ENCODE results near the gene MED13L. TPM values are rescaled to one million over a fixed set of nuclear protein-coding genes. Genes with fewer than 3 reads are reported as not detected.

The MED13L gene
- total RNA-seq, 6 experiments from 2014 or later: 29.0 to 52.0 (median 38.1) TPM

DNA sequence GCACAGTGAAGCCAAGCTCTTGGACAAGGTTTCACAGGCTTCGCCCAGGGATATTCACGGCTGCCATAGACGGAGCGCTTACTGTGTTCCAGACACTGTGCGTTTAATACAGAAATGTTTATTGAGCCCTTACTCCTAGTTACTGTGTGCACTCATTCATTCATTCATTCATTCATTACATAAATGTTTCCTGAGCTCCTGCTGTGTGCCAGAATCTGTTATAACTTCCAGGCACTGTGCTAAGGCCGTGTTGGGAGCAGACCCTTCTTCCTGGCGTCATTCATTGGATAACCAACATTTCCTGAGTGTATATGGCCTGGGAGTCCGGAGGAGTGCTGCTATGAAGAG, 760 bp upstream of the MED13L start:
- Histone ChIP-seq H3K4me3 (peak overlapping the region; percentile 31 to 73 (median 32)), H3K27ac (peak overlapping the region in 2 of 3 donors; percentile 84 to 97), H3K9me3 (no peaks in the 10 kb centered on the region), H3K36me3 (no peaks in the 10 kb centered on the region), H3K4me1 (peaks cover 0 to 16% (median 0%) of the 10 kb centered on the region in 4 donors), H3K27me3 (no peaks in the 10 kb centered on the region)
- DNase-seq (no peak), ATAC-seq (no peak)
- WGBS (ENCODE audit: insufficient coverage, low coverage, low lambda C conversion rate, missing lambda C conversion rate): 27% methylated on average over 7 of the region's 8 CpGs
- no peak for TF ChIP-seq POLR2A (IDR thresholded peaks at IDR 0.05)
- TF ChIP-seq, protein P1, sequence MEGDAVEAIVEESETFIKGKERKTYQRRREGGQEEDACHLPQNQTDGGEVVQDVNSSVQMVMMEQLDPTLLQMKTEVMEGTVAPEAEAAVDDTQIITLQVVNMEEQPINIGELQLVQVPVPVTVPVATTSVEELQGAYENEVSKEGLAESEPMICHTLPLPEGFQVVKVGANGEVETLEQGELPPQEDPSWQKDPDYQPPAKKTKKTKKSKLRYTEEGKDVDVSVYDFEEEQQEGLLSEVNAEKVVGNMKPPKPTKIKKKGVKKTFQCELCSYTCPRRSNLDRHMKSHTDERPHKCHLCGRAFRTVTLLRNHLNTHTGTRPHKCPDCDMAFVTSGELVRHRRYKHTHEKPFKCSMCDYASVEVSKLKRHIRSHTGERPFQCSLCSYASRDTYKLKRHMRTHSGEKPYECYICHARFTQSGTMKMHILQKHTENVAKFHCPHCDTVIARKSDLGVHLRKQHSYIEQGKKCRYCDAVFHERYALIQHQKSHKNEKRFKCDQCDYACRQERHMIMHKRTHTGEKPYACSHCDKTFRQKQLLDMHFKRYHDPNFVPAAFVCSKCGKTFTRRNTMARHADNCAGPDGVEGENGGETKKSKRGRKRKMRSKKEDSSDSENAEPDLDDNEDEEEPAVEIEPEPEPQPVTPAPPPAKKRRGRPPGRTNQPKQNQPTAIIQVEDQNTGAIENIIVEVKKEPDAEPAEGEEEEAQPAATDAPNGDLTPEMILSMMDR (IDR thresholded peaks at IDR 0.05): no peak
- intact Hi-C loops (cut with DNase I): no loop called here

DNA sequence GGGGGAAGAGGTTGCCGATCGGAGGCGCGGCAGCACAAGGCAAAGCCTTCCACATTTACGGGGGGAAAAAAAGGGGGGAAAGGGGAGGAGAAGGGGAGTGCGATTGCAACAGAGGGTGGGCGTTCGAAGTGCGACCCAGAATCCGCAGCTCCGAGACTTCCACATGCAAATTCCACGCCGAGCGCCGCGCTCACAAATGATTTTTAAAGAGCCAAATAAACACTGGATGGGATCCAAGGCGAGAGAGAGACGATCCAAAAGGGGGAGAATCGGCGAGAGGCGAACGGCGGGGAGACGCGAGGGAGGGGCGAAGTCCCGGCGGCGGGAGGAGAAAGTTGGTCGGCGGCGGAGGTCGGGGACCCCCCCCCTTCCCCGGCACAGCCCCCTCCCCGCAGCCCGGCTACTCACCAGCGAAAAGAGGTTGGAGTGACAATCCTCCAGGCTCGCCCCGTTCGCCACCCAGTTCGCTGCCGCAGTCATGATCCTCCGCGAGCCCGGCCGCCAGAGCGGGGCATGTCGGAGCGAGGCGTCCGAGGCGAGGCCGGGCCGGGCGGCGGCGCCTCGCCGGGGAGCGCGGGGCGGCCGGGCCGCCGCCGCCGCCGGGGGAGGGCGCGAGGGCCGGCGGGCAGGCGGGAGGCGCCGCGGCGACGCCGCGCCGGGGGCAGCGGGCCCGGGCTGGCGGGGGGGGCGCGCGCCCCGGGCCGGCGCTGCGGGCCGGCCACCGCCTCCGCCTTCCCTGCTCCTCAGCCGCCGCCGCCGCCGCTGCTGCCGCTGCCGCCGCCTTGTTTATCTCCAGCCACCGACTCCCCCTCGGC, 634 bp downstream of the MED13L start:
- TF ChIP-seq POLR2A (IDR thresholded peaks at IDR 0.05): no peak
- TF ChIP-seq, protein P1 (IDR thresholded peaks at IDR 0.05): no peak
- H3K4me1 ChIP-seq: peaks cover 0 to 25% (median 0%) of the 10 kb centered on the region in 4 donors
- DNase-seq (peak; percentile 81 to 83 (median 81)), ATAC-seq (peak; percentile 63 to 70 (median 68))
- no peaks in the 10 kb centered on the region for H3K36me3 ChIP-seq
- peak overlapping the region; percentile 50 to 73 (median 73) for H3K4me3 ChIP-seq
- 0% methylated on average over 33 of the region's 104 CpGs for WGBS (ENCODE audit: insufficient coverage, low coverage, low lambda C conversion rate, missing lambda C conversion rate)
- H3K27ac ChIP-seq: peak overlapping the region; percentile 79 to 97 (median 85)
- H3K9me3 ChIP-seq: no peaks in the 10 kb centered on the region
- intact Hi-C loops (cut with DNase I): no loop called here
- no peaks in the 10 kb centered on the region for H3K27me3 ChIP-seq

DNA sequence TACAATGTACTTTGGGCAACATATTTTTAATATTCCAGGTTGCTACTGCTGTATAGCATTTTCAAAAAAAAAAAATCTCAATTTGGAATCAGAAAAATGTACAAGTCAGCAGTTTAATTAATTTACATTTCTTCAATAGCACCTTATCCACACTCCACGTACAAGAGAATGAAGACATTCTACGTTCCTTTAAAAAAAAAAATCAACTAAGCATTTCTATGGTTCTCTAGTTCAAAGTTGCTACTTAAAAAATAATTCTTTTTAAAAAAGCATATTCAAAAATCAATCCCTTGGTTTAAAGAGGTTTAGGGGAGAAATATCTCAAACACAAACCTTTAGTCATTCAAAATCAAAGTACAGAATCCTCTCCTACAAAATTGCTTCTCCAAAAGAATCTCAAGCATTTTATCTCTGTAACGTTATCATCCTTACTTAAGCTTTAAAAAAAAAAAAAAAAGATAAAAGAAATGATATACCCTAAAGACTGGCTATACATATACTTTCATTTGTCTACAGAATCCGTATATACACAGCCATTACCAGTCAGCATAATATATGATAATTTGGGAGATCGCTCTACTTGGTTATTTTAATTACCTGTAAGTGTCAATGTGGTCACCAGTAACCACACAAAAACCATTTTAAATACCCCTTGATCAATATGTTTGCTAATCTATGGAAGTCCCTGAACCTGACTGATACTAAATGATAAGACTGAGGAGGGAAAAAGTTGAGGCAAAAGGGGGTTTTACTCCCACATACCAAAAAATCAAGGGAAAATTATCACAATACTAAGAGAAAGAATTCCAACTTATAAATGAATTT, 2.7 kb downstream of the MED13L start:
- DNase-seq: no peak
- Histone ChIP-seq H3K4me1 (peaks cover 0 to 28% (median 0%) of the 10 kb centered on the region in 4 donors), H3K27ac (no peak overlapping the region), H3K9me3 (no peaks in the 10 kb centered on the region), H3K36me3 (no peaks in the 10 kb centered on the region), H3K27me3 (no peaks in the 10 kb centered on the region), H3K4me3 (no peak overlapping the region)
- no peak for ATAC-seq
- TF ChIP-seq, protein P1 (IDR thresholded peaks at IDR 0.05): no peak
- no peak for TF ChIP-seq POLR2A (IDR thresholded peaks at IDR 0.05)
- intact Hi-C loops (cut with DNase I): no loop called here
- 38% methylated on average over 5 of the region's 5 CpGs for WGBS (ENCODE audit: insufficient coverage, low coverage, low lambda C conversion rate, missing lambda C conversion rate)

DNA sequence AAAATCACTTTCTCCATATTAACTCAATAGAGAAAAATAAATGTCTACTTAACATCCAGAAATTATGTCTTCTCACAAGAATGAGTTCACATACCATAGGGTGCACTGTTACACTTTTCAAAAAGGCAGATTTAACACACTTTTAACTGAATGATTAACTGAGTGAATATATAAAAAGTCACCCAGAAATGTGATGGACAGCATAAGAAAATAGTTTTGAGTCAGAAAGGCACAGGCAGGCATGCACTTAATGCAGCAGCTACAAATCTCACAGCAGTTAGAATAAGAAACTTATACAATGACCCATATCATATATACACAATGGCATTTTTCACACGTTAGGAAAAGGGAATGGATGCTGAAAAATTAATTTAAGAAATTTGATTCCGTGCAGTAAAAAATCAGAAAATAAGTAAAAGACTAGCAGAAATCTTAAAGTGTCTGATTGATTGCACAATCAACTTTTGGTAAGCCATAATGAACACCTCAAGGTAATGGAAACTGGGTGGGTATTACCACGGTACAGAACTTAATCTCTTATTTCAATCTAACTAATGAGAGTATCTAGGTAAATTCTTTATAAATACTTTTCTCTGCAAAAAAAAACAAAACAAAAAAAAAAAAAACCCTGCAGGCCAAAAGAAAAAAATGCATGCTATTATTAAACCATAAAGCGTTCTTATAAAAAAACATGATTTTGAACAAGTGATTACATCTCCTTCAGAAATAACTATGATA, 3.5 kb downstream of the MED13L start:
- peaks cover 0 to 28% (median 0%) of the 10 kb centered on the region in 4 donors for H3K4me1 ChIP-seq
- intact Hi-C loops (cut with DNase I): no loop called here
- H3K9me3 ChIP-seq: no peaks in the 10 kb centered on the region
- no peaks in the 10 kb centered on the region for H3K36me3 ChIP-seq
- DNase-seq (no peak), ATAC-seq (no peak)
- no peak for TF ChIP-seq POLR2A (IDR thresholded peaks at IDR 0.05)
- 53% methylated on average over 4 of the region's 4 CpGs for WGBS (ENCODE audit: insufficient coverage, low coverage, low lambda C conversion rate, missing lambda C conversion rate)
- no peaks in the 10 kb centered on the region for H3K27me3 ChIP-seq
- no peak overlapping the region for H3K4me3 ChIP-seq
- no peak overlapping the region for H3K27ac ChIP-seq
